ENCODE data around the gene EFNA5. TPM values are rescaled to one million over a fixed set of nuclear protein-coding genes. Genes with fewer than 3 reads are reported as not detected.

Gene EFNA5
- total RNA-seq, 1 donor from 2014 or later: 11.8 TPM

GRCh38 chr5:107400328-107400727 lies 270.4 kb downstream of the EFNA5 start:
- no peak overlapping the region for H3K4me3 ChIP-seq
- no peaks in the 10 kb centered on the region for H3K9me3 ChIP-seq
- TF ChIP-seq CTCF (IDR thresholded peaks at IDR 0.05) (no peak), POLR2A (IDR thresholded peaks at IDR 0.05) (no peak), POLR2AphosphoS5 (IDR thresholded peaks at IDR 0.05; ENCODE audit: insufficient read depth in 1 of 2, low read depth in 1 of 2) (no peak)
- intact Hi-C loops (cut with DNase I): no loop called here
- H3K4me1 ChIP-seq: peaks cover 41% of the 10 kb centered on the region
- H3K27me3 ChIP-seq: no peaks in the 10 kb centered on the region
- no peaks in the 10 kb centered on the region for H3K36me3 ChIP-seq
- no peak overlapping the region for H3K27ac ChIP-seq
- DNase-seq (ENCODE audit: extremely low spot score in 2 of 2): no peak

- Histone ChIP-seq H3K27ac (no peak overlapping the region), H3K36me3 (no peaks in the 10 kb centered on the region), H3K9me3 (no peaks in the 10 kb centered on the region), H3K27me3 (no peaks in the 10 kb centered on the region), H3K4me1 (peaks cover 27% of the 10 kb centered on the region), H3K4me3 (no peak overlapping the region)
- TF ChIP-seq POLR2A (IDR thresholded peaks at IDR 0.05) (no peak), CTCF (IDR thresholded peaks at IDR 0.05) (no peak)
- DNase-seq (ENCODE audit: extremely low spot score in 2 of 2): no peak
- intact Hi-C loops (cut with DNase I): no loop called here
Observed at GRCh38 chr5:107398703-107399102, 272.0 kb downstream of the EFNA5 start.

- H3K27ac ChIP-seq: no peak overlapping the region
- H3K4me1 ChIP-seq: peaks cover 32% of the 10 kb centered on the region
- no peaks in the 10 kb centered on the region for H3K27me3 ChIP-seq
- intact Hi-C loops (cut with DNase I): no loop called here
- H3K4me3 ChIP-seq: no peak overlapping the region
- H3K36me3 ChIP-seq: no peaks in the 10 kb centered on the region
- no peaks in the 10 kb centered on the region for H3K9me3 ChIP-seq
- TF ChIP-seq CTCF (IDR thresholded peaks at IDR 0.05): no peak
- no peak for TF ChIP-seq POLR2AphosphoS5 (IDR thresholded peaks at IDR 0.05; ENCODE audit: insufficient read depth in 1 of 2, low read depth in 1 of 2)
- no peak for TF ChIP-seq POLR2A (IDR thresholded peaks at IDR 0.05)
- no peak for DNase-seq (ENCODE audit: extremely low spot score in 2 of 2)
Observed at GRCh38 chr5:107396351-107396690, 274.4 kb downstream of the EFNA5 start.

GRCh38 chr5:107395632-107396350 lies 274.9 kb downstream of the EFNA5 start:
- no peak for DNase-seq (ENCODE audit: extremely low spot score in 2 of 2)
- Histone ChIP-seq H3K27me3 (no peaks in the 10 kb centered on the region), H3K4me1 (peaks cover 32% of the 10 kb centered on the region), H3K27ac (no peak overlapping the region), H3K4me3 (no peak overlapping the region), H3K36me3 (no peaks in the 10 kb centered on the region), H3K9me3 (no peaks in the 10 kb centered on the region)
- intact Hi-C loops (cut with DNase I): no loop called here
- TF ChIP-seq CTCF (IDR thresholded peaks at IDR 0.05): no peak
- TF ChIP-seq POLR2A (IDR thresholded peaks at IDR 0.05): no peak
- no peak for TF ChIP-seq POLR2AphosphoS5 (IDR thresholded peaks at IDR 0.05; ENCODE audit: insufficient read depth in 1 of 2, low read depth in 1 of 2)

- intact Hi-C loops (cut with DNase I): no loop called here
- peak overlapping the region; percentile 57 for H3K27ac ChIP-seq
Observed at GRCh38 chr5:107393851-107394250, 276.9 kb downstream of the EFNA5 start.

More at GRCh38 chr5:107393851-107394250, 276.9 kb downstream of the EFNA5 start:
- Histone ChIP-seq H3K36me3 (no peaks in the 10 kb centered on the region), H3K4me1 (peaks cover 46% of the 10 kb centered on the region), H3K9me3 (no peaks in the 10 kb centered on the region), H3K4me3 (no peak overlapping the region), H3K27me3 (no peaks in the 10 kb centered on the region)
- no peak for DNase-seq (ENCODE audit: extremely low spot score in 2 of 2)
- TF ChIP-seq POLR2AphosphoS5 (IDR thresholded peaks at IDR 0.05; ENCODE audit: insufficient read depth in 1 of 2, low read depth in 1 of 2) (peak; percentile 10 to 26), POLR2A (IDR thresholded peaks at IDR 0.05) (no peak)

Data from vagina (tissue), 2 donors.